IMR-90 (cell line): ENCODE results near the gene ERV3-1. TPM values are rescaled to one million over a fixed set of nuclear protein-coding genes. Genes with fewer than 3 reads are reported as not detected.
A peak's percentile ranks its signal among the peaks of the same experiment; 100 is the strongest.
"Not testable (repeated sequence)": the region's sequence is repeated elsewhere in the genome, so short reads cannot be mapped to it uniquely, and the experiment has no call there.

Experiments used
- ATAC-seq: fragments of 200-7000 bp; cut with Tn5 transposase; 2 replicates; pipeline ENCODE4 v1.9.1; 2020; ENCODE audit warnings: low read depth, mild to moderate bottlenecking, moderate library complexity
- BruUV-seq: library from RNA; stranded (reverse); fragments of 400-500 nt; replicated peaks from 2 replicates; lab custom pipeline; 2021; lab: Mats Ljungman, UMichigan
- CTCF ChIA-PET: fragments of 300-600 bp; formaldehyde crosslinking; extraction: SDS; loops from one replicate; lab custom pipeline; 2021; ENCODE audit warnings: antibody characterized with exemption; lab: Yijun Ruan, JAX
- POLR2A ChIA-PET: fragments of 300-600 bp; sonication (Branson Sonifier 250); formaldehyde crosslinking; loops from one replicate; lab custom pipeline; 2022; ENCODE audit warnings: antibody characterized with exemption; ENCODE audit not compliant: unreplicated experiment; lab: Charles Lee
- DNase-seq: peaks from one replicate; pipeline ENCODE4 v3.0.0; 2013
- H2AFZ ChIP-seq: replicated peaks from 2 replicates; pipeline ENCODE3; 2013; ENCODE audit warnings: low read length, mild to moderate bottlenecking; ENCODE audit not compliant: poor library complexity
- H2AK5ac ChIP-seq: 2 replicates; pipeline ENCODE4 v1.6.1; 2013; ENCODE audit warnings: low read depth, low read length, inconsistent platforms
- H2AK9ac ChIP-seq: replicated peaks from 2 replicates; pipeline ENCODE3; 2013; ENCODE audit warnings: mild to moderate bottlenecking, low read depth, low read length, moderate library complexity; ENCODE audit not compliant: poor library complexity
- H2BK120ac ChIP-seq: 2 replicates; pipeline ENCODE4 v1.6.1; 2013; ENCODE audit warnings: low read depth, low read length, inconsistent platforms
- H2BK15ac ChIP-seq: 3 replicates; pipeline ENCODE4 v1.6.1; 2013; ENCODE audit warnings: low read depth, low read length, inconsistent platforms
- H2BK20ac ChIP-seq: 2 replicates; pipeline ENCODE4 v1.6.1; 2013; ENCODE audit warnings: low read depth, mild to moderate bottlenecking, inconsistent platforms, low read length, moderate library complexity
- H2BK5ac ChIP-seq: 2 replicates; pipeline ENCODE4 v1.6.1; 2013; ENCODE audit warnings: mild to moderate bottlenecking, low read depth, low read length, inconsistent platforms; ENCODE audit not compliant: poor library complexity, severe bottlenecking
- H3K14ac ChIP-seq: replicated peaks from 2 replicates; pipeline ENCODE4 v1.6.1; 2013; ENCODE audit warnings: low read depth, low read length, inconsistent platforms
- H3K18ac ChIP-seq: 2 replicates; pipeline ENCODE4 v1.6.1; 2013; ENCODE audit warnings: low read depth, low read length, control low read depth
- H3K23ac ChIP-seq: 2 replicates; pipeline ENCODE4 v1.6.1; 2013; ENCODE audit warnings: low read depth, low read length, inconsistent platforms
- H3K27ac ChIP-seq: 2 replicates; pipeline ENCODE4 v1.5.1; 2013; ENCODE audit warnings: mild to moderate bottlenecking, control low read depth, low read length; ENCODE audit not compliant: insufficient read depth
- H3K27me3 ChIP-seq: 2 replicates; pipeline ENCODE4 v1.6.1; 2013; ENCODE audit warnings: low read length; ENCODE audit not compliant: control insufficient read depth, insufficient read depth
- H3K36me3 ChIP-seq: 2 replicates; pipeline ENCODE4 v1.6.1; 2013; ENCODE audit warnings: low read length, mixed read lengths; ENCODE audit not compliant: control insufficient read depth, insufficient read depth
- H3K4ac ChIP-seq: 2 replicates; pipeline ENCODE4 v1.6.1; 2013; ENCODE audit warnings: low read depth, low read length, inconsistent platforms
- H3K4me1 ChIP-seq: 2 replicates; pipeline ENCODE4 v1.6.1; 2013; ENCODE audit warnings: low read length, mixed read lengths; ENCODE audit not compliant: control insufficient read depth, insufficient read depth
- H3K4me2 ChIP-seq: 2 replicates; pipeline ENCODE4 v1.6.1; 2013; ENCODE audit warnings: low read depth, mild to moderate bottlenecking, control low read depth, low read length, moderate library complexity
- H3K4me3 ChIP-seq: 2 replicates; pipeline ENCODE4 v1.5.1; 2013; ENCODE audit warnings: low read depth, mild to moderate bottlenecking, control low read depth, low read length, moderate library complexity; ENCODE audit not compliant: insufficient read depth
- H3K56ac ChIP-seq: 2 replicates; pipeline ENCODE4 v1.6.1; 2013; ENCODE audit warnings: low read length, inconsistent platforms; ENCODE audit not compliant: insufficient read depth; ENCODE audit errors: extremely low read depth
- H3K79me1 ChIP-seq, 2 experiments: 2 replicates each; pipeline ENCODE4 v1.6.1; 2013; ENCODE audit warnings: low read length in 2 of 2, inconsistent platforms in 1 of 2, low read depth in 1 of 2
- H3K9ac ChIP-seq: 2 replicates; pipeline ENCODE4 v1.6.1; 2013; ENCODE audit warnings: low read depth, low read length, control low read depth
- H3K9me1 ChIP-seq: 2 replicates; pipeline ENCODE4 v1.6.1; 2013; ENCODE audit warnings: low read length, inconsistent platforms; ENCODE audit not compliant: insufficient read depth
- H3K9me3 ChIP-seq: 2 replicates; pipeline ENCODE4 v1.6.1; 2013; ENCODE audit warnings: low read length; ENCODE audit not compliant: control insufficient read depth, insufficient read depth
- H4K20me1 ChIP-seq: 2 replicates; pipeline ENCODE4 v1.6.1; 2013; ENCODE audit warnings: low read length, inconsistent platforms; ENCODE audit not compliant: insufficient read depth
- H4K5ac ChIP-seq: 2 replicates; pipeline ENCODE4 v1.6.1; 2013; ENCODE audit warnings: mild to moderate bottlenecking, low read depth, low read length, control low read depth
- H4K8ac ChIP-seq, 2 experiments: 2 replicates each; pipeline ENCODE4 v1.6.1; 2013; ENCODE audit warnings: low read depth in 2 of 2, low read length in 2 of 2, control low read depth in 1 of 2, inconsistent platforms in 1 of 2
- H4K91ac ChIP-seq: 2 replicates; pipeline ENCODE4 v1.6.1; 2013; ENCODE audit warnings: low read depth, low read length, inconsistent platforms; ENCODE audit not compliant: insufficient read depth
- MAFK ChIP-seq: IDR thresholded peaks from 2 replicates; pipeline ENCODE4 v1.6.1; 2012; ENCODE audit warnings: low read depth, low read length, improper control_type of control experiment
- WGBS, 2 experiments: methylation state at CpG; one replicate each; pipeline versions ENCODE4 v1.1.5 to v1.1.7; 2013; ENCODE audit warnings: missing lambda C conversion rate in 2 of 2; ENCODE audit not compliant: insufficient read length in 1 of 2; ENCODE audit errors: extremely low coverage in 2 of 2; 5-methylcytosine and 5-hydroxymethylcytosine counted together
- dilution Hi-C: fragments of 300-500 bp; cut with HindIII; formaldehyde crosslinking; loops from one replicate; pipeline ENCODE4 v1.14.3; 2018; ENCODE audit warnings: low sequenced_read_pairs; ENCODE audit not compliant: unreplicated experiment
- in situ Hi-C: fragments of 300-500 bp; cut with MboI; formaldehyde crosslinking; loops from 3 replicates; pipeline ENCODE4 v1.14.3; 2019; ENCODE audit warnings: low sequenced_read_pairs, inconsistent platforms, mixed read lengths
- intact Hi-C: fragments of 100-400 bp; cut with micrococcal nuclease; formaldehyde crosslinking; loops from 2 replicates; pipeline ENCODE4 v1.10.0; 2022
- polyA plus RNA-seq, 3 experiments: library from polyadenylated mRNA; depleted of rRNA; stranded (reverse); fragments of >200 nt; gene quantifications; 2 replicates each; pipeline ENCODE4 v1.2.3, GENCODE V29; 2012; ENCODE audit warnings: low replicate concordance in 1 of 3
- total RNA-seq: library from RNA; depleted of rRNA; stranded (reverse); fragments of >200 nt; gene quantifications from 2 replicates; pipeline ENCODE4 v1.2.3, GENCODE V29; 2012

The ERV3-1 gene
- total and polyA plus RNA-seq, 2 of the 4 experiments (the other 2 are of a cell fraction): 7.0 to 11.8 TPM

DNA sequence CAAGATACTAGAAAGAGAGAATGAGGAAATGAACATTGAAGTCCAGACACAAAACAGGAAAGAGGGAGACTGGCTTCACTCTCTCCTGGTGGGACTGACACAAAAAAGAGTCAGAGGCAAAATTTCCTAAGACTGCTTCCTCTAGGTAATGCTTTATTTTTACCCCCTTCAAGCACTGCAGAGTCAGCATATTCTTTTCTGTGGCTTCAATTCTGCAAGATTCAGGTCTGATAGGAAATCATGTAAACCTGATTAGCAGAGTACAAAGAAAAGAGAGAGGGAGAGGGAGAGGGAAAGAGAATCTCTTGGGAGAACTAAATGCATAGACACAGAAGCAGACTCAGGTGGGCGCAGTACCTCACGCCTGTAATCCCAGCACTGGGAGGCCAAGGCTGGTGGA lies 2.9 kb upstream of the ERV3-1 start:
- H4K20me1 ChIP-seq, H2AFZ ChIP-seq, H2AK5ac ChIP-seq, H2BK120ac ChIP-seq, POLR2A ChIA-PET, H4K5ac ChIP-seq, H3K9ac ChIP-seq, H3K4me2 ChIP-seq, CTCF ChIA-PET, H2AK9ac ChIP-seq, intact Hi-C loops, H3K56ac ChIP-seq, in situ Hi-C loops, H4K91ac ChIP-seq, ATAC-seq, H2BK15ac ChIP-seq, H3K36me3 ChIP-seq, H3K18ac ChIP-seq, H3K14ac ChIP-seq, H2BK20ac ChIP-seq, H3K4me1 ChIP-seq, H3K27ac ChIP-seq, H2BK5ac ChIP-seq, dilution Hi-C loops, DNase-seq, H3K9me3 ChIP-seq, H3K27me3 ChIP-seq, H3K9me1 ChIP-seq, H3K4ac ChIP-seq, H3K4me3 ChIP-seq, H4K8ac ChIP-seq, BruUV-seq, H3K23ac ChIP-seq: not testable (repeated sequence)
- peak; percentile 46; the same call in 1 of the 2 replicates for TF ChIP-seq MAFK
- H3K79me1 ChIP-seq: peaks cover 0 to 12% of the 10 kb centered on the region in 2 experiments; a peak in 3 of 4 replicates
- no CpG with 5 or more reads among the region's 2 CpGs for WGBS, 2 experiments

DNA sequence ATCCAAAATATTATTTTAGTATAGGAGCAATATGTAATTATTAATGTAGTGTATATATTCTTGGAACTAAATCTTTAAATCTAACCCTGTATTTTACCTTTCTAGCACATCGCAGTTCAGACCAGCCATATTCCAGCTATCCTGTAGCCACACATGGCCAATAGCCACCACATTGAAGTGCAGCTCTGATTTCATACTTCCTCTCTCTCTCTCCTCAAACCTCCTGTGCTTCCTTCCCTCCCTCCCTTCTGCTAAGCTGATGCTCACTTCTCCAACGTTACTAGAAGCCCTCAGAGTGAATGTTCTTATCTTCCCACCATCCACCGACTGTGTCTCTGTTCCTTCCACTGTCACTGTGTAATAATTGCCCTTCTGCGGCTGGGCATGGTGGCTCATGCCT lies 549 bp upstream of the ERV3-1 start:
- H3K9ac ChIP-seq, H3K9me3 ChIP-seq, CTCF ChIA-PET, H3K23ac ChIP-seq, H2BK5ac ChIP-seq, H3K4me2 ChIP-seq, in situ Hi-C loops, H3K9me1 ChIP-seq, H3K36me3 ChIP-seq, ATAC-seq, H2BK15ac ChIP-seq, BruUV-seq, H2AK5ac ChIP-seq, H4K20me1 ChIP-seq, H3K4ac ChIP-seq, H3K56ac ChIP-seq, H3K4me1 ChIP-seq, H3K18ac ChIP-seq, H3K14ac ChIP-seq, DNase-seq, H2BK120ac ChIP-seq, H3K27ac ChIP-seq, dilution Hi-C loops, H3K27me3 ChIP-seq, H2AK9ac ChIP-seq, H2BK20ac ChIP-seq, H4K91ac ChIP-seq, H3K4me3 ChIP-seq: not testable (repeated sequence)
- Histone ChIP-seq H4K5ac (peak overlapping the region; percentile 62), H2AFZ (peak overlapping the region; percentile 70), H3K79me1 (peaks cover 0 to 13% of the 10 kb centered on the region in 2 experiments), H4K8ac (peak overlapping the region; percentile 69 to 89; a peak in 3 of 4 replicates)
- POLR2A ChIA-PET: interaction anchor here (0.7 kb wide), 1 partner anchor 321 kb away, joined by 4 read pairs; no protein-coding TSS in a partner anchor
- 83% methylated on average over 1 of the region's 4 CpGs; no CpG with 5 or more reads in 1 of the 2 experiments for WGBS, 2 experiments
- intact Hi-C loops: loop anchor here (2.0 kb wide), 1 partner anchor 32 kb away; no protein-coding TSS in a partner anchor
